ENCODE data around the gene MRM2. TPM values are rescaled to one million over a fixed set of nuclear protein-coding genes. Genes with fewer than 3 reads are reported as not detected.

The MRM2 gene
- total and polyA plus RNA-seq, 2 experiments from 2014 or later, result 14.8 to 31.3 TPM

GRCh38 chr7:2255145-2256139 lies 13.4 kb upstream of the MRM2 start:
- Histone ChIP-seq H3K27me3 (no peaks in the 10 kb centered on the region), H2AFZ (no peak overlapping the region), H3K9me3 (ENCODE audit: low read depth) (no peaks in the 10 kb centered on the region), H3K79me2 (no peaks in the 10 kb centered on the region), H4K20me1 (ENCODE audit: insufficient read depth, poor library complexity, severe bottlenecking) (no peaks in the 10 kb centered on the region), H3K4me1 (ENCODE audit: insufficient read depth) (no peaks in the 10 kb centered on the region), H3K4me3 (no peak overlapping the region), H3K9me2 (replicated peaks; ENCODE audit: insufficient read depth) (no peaks in the 10 kb centered on the region), H3K27ac (no peak overlapping the region), H3K36me3 (replicated peaks; ENCODE audit: insufficient read depth, low read depth) (no peaks in the 10 kb centered on the region), H3K4me2 (no peak overlapping the region)
- DNase-seq (ENCODE audit: low spot score), result no peak
- TF ChIP-seq EZH2phosphoT487 (IDR thresholded peaks at IDR 0.05; ENCODE audit: low read depth, severe bottlenecking, unreplicated experiment), result no peak
- TF ChIP-seq CTCF (IDR thresholded peaks at IDR 0.05; ENCODE audit: poor library complexity), result no peak
- no peak for TF ChIP-seq EZH2 (IDR thresholded peaks at IDR 0.05; ENCODE audit: borderline replicate concordance)
- 93% methylated on average over 33 of the region's 33 CpGs for WGBS (ENCODE audit: low lambda C conversion rate, missing lambda C conversion rate)

- no peaks in the 10 kb centered on the region for H3K9me3 ChIP-seq (ENCODE audit: low read depth)
- WGBS (ENCODE audit: low lambda C conversion rate, missing lambda C conversion rate), result 96% methylated on average over 31 of the region's 31 CpGs
- H3K36me3 ChIP-seq (replicated peaks; ENCODE audit: insufficient read depth, low read depth), result no peaks in the 10 kb centered on the region
- H2AFZ ChIP-seq, result no peak overlapping the region
- no peaks in the 10 kb centered on the region for H3K9me2 ChIP-seq (replicated peaks; ENCODE audit: insufficient read depth)
- no peaks in the 10 kb centered on the region for H4K20me1 ChIP-seq (ENCODE audit: insufficient read depth, poor library complexity, severe bottlenecking)
- no peak overlapping the region for H3K4me2 ChIP-seq
- no peak for DNase-seq (ENCODE audit: low spot score)
- H3K27me3 ChIP-seq, result no peaks in the 10 kb centered on the region
- no peaks in the 10 kb centered on the region for H3K79me2 ChIP-seq
- TF ChIP-seq CTCF (IDR thresholded peaks at IDR 0.05; ENCODE audit: poor library complexity) (no peak), EZH2phosphoT487 (IDR thresholded peaks at IDR 0.05; ENCODE audit: low read depth, severe bottlenecking, unreplicated experiment) (no peak), EZH2 (IDR thresholded peaks at IDR 0.05; ENCODE audit: borderline replicate concordance) (no peak)
- H3K4me3 ChIP-seq, result no peak overlapping the region
- H3K4me1 ChIP-seq (ENCODE audit: insufficient read depth), result no peaks in the 10 kb centered on the region
- no peak overlapping the region for H3K27ac ChIP-seq
Observed at GRCh38 chr7:2254429-2255144, 12.6 kb upstream of the MRM2 start.

GRCh38 chr7:2253525-2254244 lies 11.7 kb upstream of the MRM2 start:
- TF ChIP-seq EZH2phosphoT487 (IDR thresholded peaks at IDR 0.05; ENCODE audit: low read depth, severe bottlenecking, unreplicated experiment), result no peak
- TF ChIP-seq CTCF (IDR thresholded peaks at IDR 0.05; ENCODE audit: poor library complexity), result no peak
- no peak for TF ChIP-seq EZH2 (IDR thresholded peaks at IDR 0.05; ENCODE audit: borderline replicate concordance)
- Histone ChIP-seq H3K27ac (no peak overlapping the region), H3K4me1 (ENCODE audit: insufficient read depth) (no peaks in the 10 kb centered on the region), H3K9me3 (ENCODE audit: low read depth) (no peaks in the 10 kb centered on the region), H2AFZ (no peak overlapping the region), H3K4me2 (no peak overlapping the region), H3K4me3 (no peak overlapping the region), H3K36me3 (replicated peaks; ENCODE audit: insufficient read depth, low read depth) (no peaks in the 10 kb centered on the region), H3K79me2 (no peaks in the 10 kb centered on the region), H3K9me2 (replicated peaks; ENCODE audit: insufficient read depth) (no peaks in the 10 kb centered on the region), H3K27me3 (no peaks in the 10 kb centered on the region), H4K20me1 (ENCODE audit: insufficient read depth, poor library complexity, severe bottlenecking) (no peaks in the 10 kb centered on the region)
- no peak for DNase-seq (ENCODE audit: low spot score)
- 94% methylated on average over 31 of the region's 32 CpGs for WGBS (ENCODE audit: low lambda C conversion rate, missing lambda C conversion rate)

Measured in hepatocyte (in vitro differentiated cells).